H1 (cell line): ENCODE measurements around the gene KBTBD12. TPM values are rescaled to one million over a fixed set of nuclear protein-coding genes. Genes with fewer than 3 reads are reported as not detected.

Experiments
- CREB1 ChIP-seq: IDR thresholded peaks from 2 replicates; pipeline ENCODE4 v1.6.1; 2012; ENCODE audit warnings: inconsistent platforms
- HDAC2 ChIP-seq, 2 experiments: fragments of 300-600 bp in 1 of 2; sonication (generic) in 1 of 2; IDR thresholded peaks; 2 replicates each; pipeline ENCODE4 v1.6.1; 2011 to 2012; ENCODE audit warnings: low read depth in 2 of 2, low read length in 2 of 2, mild to moderate bottlenecking in 2 of 2, moderate library complexity in 2 of 2, borderline replicate concordance in 1 of 2, inconsistent platforms in 1 of 2
- HDAC6 ChIP-seq: IDR thresholded peaks from one replicate; pipeline ENCODE4 v1.7.1; 2012; ENCODE audit warnings: low read depth, mild to moderate bottlenecking, inconsistent platforms, low read length, moderate library complexity
- RNF2 ChIP-seq: fragments of 200-900, 300-1000 bp; sonication (generic); IDR thresholded peaks from 2 replicates; pipeline ENCODE4 v1.7.1; 2016; ENCODE audit warnings: borderline replicate concordance, low read depth, mild to moderate bottlenecking, antibody characterized with exemption, low read length; ENCODE audit not compliant: poor library complexity, severe bottlenecking; ENCODE audit errors: missing control alignments
- SIRT6 ChIP-seq: IDR thresholded peaks from one replicate; pipeline ENCODE4 v1.7.1; 2012; ENCODE audit warnings: low read length, inconsistent platforms
- TAF7 ChIP-seq: optimal IDR thresholded peaks from 2 replicates; pipeline ENCODE3; 2011; ENCODE audit warnings: low read depth, mild to moderate bottlenecking, inconsistent platforms, low read length, moderate library complexity, borderline replicate concordance
- polyA plus RNA-seq, 7 experiments: library from polyadenylated mRNA; depleted of rRNA in 3 of 7; stranded (reverse) in 5 of 7; unstranded in 2 of 7; fragments of >200 nt in 5 of 7; fragments of 200-250 nt in 2 of 7; gene quantifications; 1 replicate in 5 of 7; 2 replicates in 1 of 7; 4 replicates in 1 of 7; pipeline versions ENCODE4 v1.2.1 to v1.2.3, GENCODE V29; 2011 to 2013; ENCODE audit warnings: missing spikeins in 2 of 7, mixed read lengths in 2 of 7
- total RNA-seq: library from RNA; stranded (reverse); fragmentation: NEBNext Ultra II Directional; extraction: Animal tissue kit (Norgen Biotek cat#: 25700); gene quantifications from 2 replicates; pipeline ENCODE4 v1.2.1, GENCODE V29; 2021
- TF ChIP-seq, protein P1 (sequence below): IDR thresholded peaks from 2 replicates; pipeline ENCODE4 v1.6.1; 2011; ENCODE audit warnings: low read depth, mild to moderate bottlenecking, low read length; ENCODE audit not compliant: insufficient read depth
- TF ChIP-seq, protein P2 (sequence below): fragments of 300-600 bp; sonication (generic); IDR thresholded peaks from 2 replicates; pipeline ENCODE4 v1.7.1; 2012; ENCODE audit warnings: low read length, moderate library complexity, mild to moderate bottlenecking, inconsistent platforms; ENCODE audit not compliant: insufficient replicate concordance

KBTBD12 gene
- total and polyA plus RNA-seq, 2 of the 8 experiments (the other 6 are each of a cell fraction or from before 2014, with no cell fraction given), result 0.33 to 0.63 TPM

DNA sequence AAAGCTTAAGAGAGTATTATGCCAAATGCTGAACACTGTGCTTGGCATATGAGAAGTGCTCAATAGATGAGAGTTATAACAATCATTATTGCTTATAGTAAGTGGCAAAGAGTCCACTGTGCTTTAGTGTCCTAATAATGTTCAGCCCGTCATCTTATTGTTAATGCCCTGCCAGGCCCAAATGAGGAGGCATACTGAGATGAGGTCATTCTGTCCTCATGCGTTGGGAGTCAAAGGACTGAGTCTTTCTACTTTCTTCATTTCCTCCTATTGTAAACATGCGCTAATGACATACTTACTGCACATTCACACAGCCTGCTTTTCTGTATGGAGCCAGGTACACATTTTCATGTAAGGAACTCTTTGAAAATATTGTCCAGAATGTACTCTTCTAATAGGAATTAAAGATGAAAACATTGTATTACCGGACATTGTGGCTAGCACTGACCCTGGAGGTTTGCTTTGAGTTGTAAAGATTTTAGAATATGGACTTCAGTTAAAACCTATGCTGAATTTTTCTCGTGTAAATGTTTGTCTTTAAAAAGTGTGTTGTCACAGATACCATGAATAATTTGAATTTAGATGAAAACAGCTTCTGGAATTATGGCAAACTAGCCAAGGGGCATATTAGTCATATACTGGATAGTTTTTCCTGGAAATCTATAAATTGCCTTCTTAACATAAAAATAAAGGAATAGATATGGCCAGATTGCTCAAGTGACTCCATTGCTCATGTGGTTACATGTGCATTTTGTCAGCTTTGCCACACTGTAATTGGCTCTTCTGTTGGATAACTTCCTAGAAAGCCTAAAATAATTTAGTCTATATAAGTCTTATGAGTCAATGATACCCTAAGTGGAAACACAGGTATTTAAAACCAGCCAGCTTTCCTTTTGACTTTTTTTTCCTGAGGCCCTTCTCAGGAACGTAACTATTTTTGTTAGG is 38.3 kb downstream of the KBTBD12 start (continued):
- TF ChIP-seq, protein P1, sequence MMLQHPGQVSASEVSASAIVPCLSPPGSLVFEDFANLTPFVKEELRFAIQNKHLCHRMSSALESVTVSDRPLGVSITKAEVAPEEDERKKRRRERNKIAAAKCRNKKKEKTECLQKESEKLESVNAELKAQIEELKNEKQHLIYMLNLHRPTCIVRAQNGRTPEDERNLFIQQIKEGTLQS, result no peak
- no peak for TF ChIP-seq HDAC2 (IDR thresholded peaks at IDR 0.05; ENCODE audit: borderline replicate concordance in 1 of 2, low read depth in 2 of 2, low read length in 2 of 2)
- TF ChIP-seq SIRT6, result no peak
- TF ChIP-seq HDAC6, result no peak
- TF ChIP-seq CREB1, result no peak
- TF ChIP-seq, protein P2, sequence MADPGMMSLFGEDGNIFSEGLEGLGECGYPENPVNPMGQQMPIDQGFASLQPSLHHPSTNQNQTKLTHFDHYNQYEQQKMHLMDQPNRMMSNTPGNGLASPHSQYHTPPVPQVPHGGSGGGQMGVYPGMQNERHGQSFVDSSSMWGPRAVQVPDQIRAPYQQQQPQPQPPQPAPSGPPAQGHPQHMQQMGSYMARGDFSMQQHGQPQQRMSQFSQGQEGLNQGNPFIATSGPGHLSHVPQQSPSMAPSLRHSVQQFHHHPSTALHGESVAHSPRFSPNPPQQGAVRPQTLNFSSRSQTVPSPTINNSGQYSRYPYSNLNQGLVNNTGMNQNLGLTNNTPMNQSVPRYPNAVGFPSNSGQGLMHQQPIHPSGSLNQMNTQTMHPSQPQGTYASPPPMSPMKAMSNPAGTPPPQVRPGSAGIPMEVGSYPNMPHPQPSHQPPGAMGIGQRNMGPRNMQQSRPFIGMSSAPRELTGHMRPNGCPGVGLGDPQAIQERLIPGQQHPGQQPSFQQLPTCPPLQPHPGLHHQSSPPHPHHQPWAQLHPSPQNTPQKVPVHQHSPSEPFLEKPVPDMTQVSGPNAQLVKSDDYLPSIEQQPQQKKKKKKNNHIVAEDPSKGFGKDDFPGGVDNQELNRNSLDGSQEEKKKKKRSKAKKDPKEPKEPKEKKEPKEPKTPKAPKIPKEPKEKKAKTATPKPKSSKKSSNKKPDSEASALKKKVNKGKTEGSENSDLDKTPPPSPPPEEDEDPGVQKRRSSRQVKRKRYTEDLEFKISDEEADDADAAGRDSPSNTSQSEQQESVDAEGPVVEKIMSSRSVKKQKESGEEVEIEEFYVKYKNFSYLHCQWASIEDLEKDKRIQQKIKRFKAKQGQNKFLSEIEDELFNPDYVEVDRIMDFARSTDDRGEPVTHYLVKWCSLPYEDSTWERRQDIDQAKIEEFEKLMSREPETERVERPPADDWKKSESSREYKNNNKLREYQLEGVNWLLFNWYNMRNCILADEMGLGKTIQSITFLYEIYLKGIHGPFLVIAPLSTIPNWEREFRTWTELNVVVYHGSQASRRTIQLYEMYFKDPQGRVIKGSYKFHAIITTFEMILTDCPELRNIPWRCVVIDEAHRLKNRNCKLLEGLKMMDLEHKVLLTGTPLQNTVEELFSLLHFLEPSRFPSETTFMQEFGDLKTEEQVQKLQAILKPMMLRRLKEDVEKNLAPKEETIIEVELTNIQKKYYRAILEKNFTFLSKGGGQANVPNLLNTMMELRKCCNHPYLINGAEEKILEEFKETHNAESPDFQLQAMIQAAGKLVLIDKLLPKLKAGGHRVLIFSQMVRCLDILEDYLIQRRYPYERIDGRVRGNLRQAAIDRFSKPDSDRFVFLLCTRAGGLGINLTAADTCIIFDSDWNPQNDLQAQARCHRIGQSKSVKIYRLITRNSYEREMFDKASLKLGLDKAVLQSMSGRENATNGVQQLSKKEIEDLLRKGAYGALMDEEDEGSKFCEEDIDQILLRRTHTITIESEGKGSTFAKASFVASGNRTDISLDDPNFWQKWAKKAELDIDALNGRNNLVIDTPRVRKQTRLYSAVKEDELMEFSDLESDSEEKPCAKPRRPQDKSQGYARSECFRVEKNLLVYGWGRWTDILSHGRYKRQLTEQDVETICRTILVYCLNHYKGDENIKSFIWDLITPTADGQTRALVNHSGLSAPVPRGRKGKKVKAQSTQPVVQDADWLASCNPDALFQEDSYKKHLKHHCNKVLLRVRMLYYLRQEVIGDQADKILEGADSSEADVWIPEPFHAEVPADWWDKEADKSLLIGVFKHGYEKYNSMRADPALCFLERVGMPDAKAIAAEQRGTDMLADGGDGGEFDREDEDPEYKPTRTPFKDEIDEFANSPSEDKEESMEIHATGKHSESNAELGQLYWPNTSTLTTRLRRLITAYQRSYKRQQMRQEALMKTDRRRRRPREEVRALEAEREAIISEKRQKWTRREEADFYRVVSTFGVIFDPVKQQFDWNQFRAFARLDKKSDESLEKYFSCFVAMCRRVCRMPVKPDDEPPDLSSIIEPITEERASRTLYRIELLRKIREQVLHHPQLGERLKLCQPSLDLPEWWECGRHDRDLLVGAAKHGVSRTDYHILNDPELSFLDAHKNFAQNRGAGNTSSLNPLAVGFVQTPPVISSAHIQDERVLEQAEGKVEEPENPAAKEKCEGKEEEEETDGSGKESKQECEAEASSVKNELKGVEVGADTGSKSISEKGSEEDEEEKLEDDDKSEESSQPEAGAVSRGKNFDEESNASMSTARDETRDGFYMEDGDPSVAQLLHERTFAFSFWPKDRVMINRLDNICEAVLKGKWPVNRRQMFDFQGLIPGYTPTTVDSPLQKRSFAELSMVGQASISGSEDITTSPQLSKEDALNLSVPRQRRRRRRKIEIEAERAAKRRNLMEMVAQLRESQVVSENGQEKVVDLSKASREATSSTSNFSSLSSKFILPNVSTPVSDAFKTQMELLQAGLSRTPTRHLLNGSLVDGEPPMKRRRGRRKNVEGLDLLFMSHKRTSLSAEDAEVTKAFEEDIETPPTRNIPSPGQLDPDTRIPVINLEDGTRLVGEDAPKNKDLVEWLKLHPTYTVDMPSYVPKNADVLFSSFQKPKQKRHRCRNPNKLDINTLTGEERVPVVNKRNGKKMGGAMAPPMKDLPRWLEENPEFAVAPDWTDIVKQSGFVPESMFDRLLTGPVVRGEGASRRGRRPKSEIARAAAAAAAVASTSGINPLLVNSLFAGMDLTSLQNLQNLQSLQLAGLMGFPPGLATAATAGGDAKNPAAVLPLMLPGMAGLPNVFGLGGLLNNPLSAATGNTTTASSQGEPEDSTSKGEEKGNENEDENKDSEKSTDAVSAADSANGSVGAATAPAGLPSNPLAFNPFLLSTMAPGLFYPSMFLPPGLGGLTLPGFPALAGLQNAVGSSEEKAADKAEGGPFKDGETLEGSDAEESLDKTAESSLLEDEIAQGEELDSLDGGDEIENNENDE, result no peak
- TF ChIP-seq TAF7, result no peak
- TF ChIP-seq RNF2, result no peak
